Trophoblast cell (in vitro differentiated cells and primary cell): ENCODE results near the gene LANCL2.

Experiments
- DNase-seq, 2 donors: peaks; one replicate each; pipeline ENCODE4 v3.0.0-alpha.2; 2016
- H2AFZ ChIP-seq: 2 replicates; pipeline ENCODE4 v1.6.1; 2013; ENCODE audit warnings: low read length, moderate library complexity, mild to moderate bottlenecking; ENCODE audit not compliant: insufficient read depth, poor library complexity
- H2AK5ac ChIP-seq: 2 replicates; pipeline ENCODE4 v1.6.1; 2013; ENCODE audit warnings: mild to moderate bottlenecking, low read length
- H2BK120ac ChIP-seq: 2 replicates; pipeline ENCODE4 v1.6.1; 2013; ENCODE audit warnings: low read length, mild to moderate bottlenecking, moderate library complexity; ENCODE audit not compliant: insufficient read depth, poor library complexity
- H2BK12ac ChIP-seq: 2 replicates; pipeline ENCODE4 v1.6.1; 2013; ENCODE audit warnings: mild to moderate bottlenecking, low read length, moderate library complexity
- H2BK5ac ChIP-seq: 2 replicates; pipeline ENCODE4 v1.6.1; 2013; ENCODE audit warnings: low read length, low read depth, moderate library complexity, mild to moderate bottlenecking; ENCODE audit not compliant: poor library complexity
- H3K14ac ChIP-seq: 2 replicates; pipeline ENCODE4 v1.6.1; 2013; ENCODE audit warnings: mild to moderate bottlenecking, low read length
- H3K18ac ChIP-seq: 2 replicates; pipeline ENCODE4 v1.6.1; 2013; ENCODE audit warnings: mild to moderate bottlenecking, low read length
- H3K23ac ChIP-seq: 2 replicates; pipeline ENCODE4 v1.6.1; 2013; ENCODE audit warnings: low read length
- H3K27ac ChIP-seq: 2 replicates; pipeline ENCODE4 v1.5.1; 2013; ENCODE audit warnings: low read depth, mild to moderate bottlenecking, inconsistent platforms, low read length, moderate library complexity
- H3K27me3 ChIP-seq: 2 replicates; pipeline ENCODE4 v1.6.1; 2013; ENCODE audit warnings: inconsistent platforms, mild to moderate bottlenecking, low read length, moderate library complexity; ENCODE audit not compliant: insufficient read depth
- H3K36me3 ChIP-seq, 2 experiments: 1 replicate in 1 of 2; 2 replicates in 1 of 2; pipeline ENCODE4 v1.6.1; 2013; ENCODE audit warnings: low read length in 2 of 2, mild to moderate bottlenecking in 2 of 2, moderate library complexity in 1 of 2; ENCODE audit not compliant: insufficient read depth in 2 of 2, control insufficient read depth in 1 of 2
- H3K4ac ChIP-seq: 2 replicates; pipeline ENCODE4 v1.6.1; 2013; ENCODE audit warnings: low read depth, mild to moderate bottlenecking, low read length, moderate library complexity
- H3K4me1 ChIP-seq, 2 experiments: 1 replicate in 1 of 2; 2 replicates in 1 of 2; pipeline ENCODE4 v1.6.1; 2013; ENCODE audit warnings: low read length in 2 of 2, mild to moderate bottlenecking in 2 of 2, moderate library complexity in 1 of 2; ENCODE audit not compliant: insufficient read depth in 2 of 2, control insufficient read depth in 1 of 2
- H3K4me2 ChIP-seq: 2 replicates; pipeline ENCODE4 v1.6.1; 2013; ENCODE audit warnings: inconsistent platforms, mild to moderate bottlenecking, low read length, moderate library complexity
- H3K4me3 ChIP-seq: 2 replicates; pipeline ENCODE4 v1.5.1; 2013; ENCODE audit warnings: mild to moderate bottlenecking, low read depth, low read length, inconsistent platforms
- H3K79me1 ChIP-seq: one replicate; pipeline ENCODE4 v1.6.1; 2013; ENCODE audit warnings: low read length
- H3K79me2 ChIP-seq: 2 replicates; pipeline ENCODE4 v1.6.1; 2013; ENCODE audit warnings: low read length, mild to moderate bottlenecking; ENCODE audit not compliant: control insufficient read depth, insufficient read depth, poor library complexity
- H3K9ac ChIP-seq: 2 replicates; pipeline ENCODE4 v1.6.1; 2013; ENCODE audit warnings: mild to moderate bottlenecking, low read length
- H3K9me3 ChIP-seq: 2 replicates; pipeline ENCODE4 v1.6.1; 2013; ENCODE audit warnings: low read depth, mild to moderate bottlenecking, control low read depth, inconsistent platforms, low read length; ENCODE audit not compliant: insufficient read depth
- H4K12ac ChIP-seq: 2 replicates; pipeline ENCODE4 v1.6.1; 2013; ENCODE audit warnings: low read depth, mild to moderate bottlenecking, low read length, moderate library complexity
- H4K8ac ChIP-seq: 2 replicates; pipeline ENCODE4 v1.6.1; 2013; ENCODE audit warnings: low read depth, mild to moderate bottlenecking, low read length, moderate library complexity
- H4K91ac ChIP-seq: one replicate; pipeline ENCODE4 v1.6.1; 2013; ENCODE audit warnings: low read depth, mild to moderate bottlenecking, low read length, moderate library complexity
- WGBS: extraction: QIAGEN DNeasy Blood & Tissue Kit; methylation state at CpG from one replicate; pipeline ENCODE4 v1.1.7; 2013; ENCODE audit warnings: missing lambda C conversion rate; ENCODE audit not compliant: insufficient read length, insufficient coverage; ENCODE audit errors: extremely low coverage; 5-methylcytosine and 5-hydroxymethylcytosine counted together

Gene LANCL2

DNA sequence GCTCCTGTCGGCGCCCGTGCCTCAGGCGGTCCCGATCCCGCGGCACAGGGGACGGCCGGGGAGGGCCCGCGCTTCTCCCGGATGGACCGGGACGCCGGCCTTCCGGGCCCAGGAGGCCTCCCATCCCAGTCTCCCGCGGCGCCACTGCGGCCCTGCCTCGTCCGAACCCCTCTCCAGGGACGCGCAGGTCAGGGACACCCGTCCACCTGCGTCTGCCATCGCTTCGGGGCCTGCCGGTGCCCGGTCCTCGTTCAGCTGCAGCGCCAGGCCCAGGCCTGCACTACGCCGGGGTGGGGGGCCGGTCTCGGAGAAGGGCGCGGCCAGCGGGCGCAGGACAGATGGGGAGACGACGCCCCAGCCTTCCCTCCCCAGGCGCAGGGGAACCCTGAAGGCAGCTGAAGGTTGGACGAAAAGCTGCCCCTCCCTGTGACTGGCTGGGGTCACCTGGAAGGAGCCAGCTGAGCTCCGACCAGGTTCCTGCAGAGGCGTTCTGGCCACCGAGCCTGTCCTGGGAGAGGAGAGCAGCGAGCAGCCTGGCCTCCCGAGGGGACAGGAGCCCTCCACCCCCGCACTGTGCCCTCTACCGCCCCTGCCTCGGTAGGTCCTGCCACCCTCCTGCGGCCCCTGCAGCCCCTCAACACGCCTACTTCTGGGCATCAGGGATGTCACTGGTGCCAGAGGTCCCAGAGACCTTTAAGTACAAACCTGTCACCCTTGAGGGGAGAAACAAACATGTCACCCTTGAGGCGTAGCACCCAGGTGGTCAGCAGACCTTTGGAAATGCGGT lies 84.3 kb downstream of the LANCL2 start:
- WGBS, result no CpG with 5 or more reads among the region's 56 CpGs

DNA sequence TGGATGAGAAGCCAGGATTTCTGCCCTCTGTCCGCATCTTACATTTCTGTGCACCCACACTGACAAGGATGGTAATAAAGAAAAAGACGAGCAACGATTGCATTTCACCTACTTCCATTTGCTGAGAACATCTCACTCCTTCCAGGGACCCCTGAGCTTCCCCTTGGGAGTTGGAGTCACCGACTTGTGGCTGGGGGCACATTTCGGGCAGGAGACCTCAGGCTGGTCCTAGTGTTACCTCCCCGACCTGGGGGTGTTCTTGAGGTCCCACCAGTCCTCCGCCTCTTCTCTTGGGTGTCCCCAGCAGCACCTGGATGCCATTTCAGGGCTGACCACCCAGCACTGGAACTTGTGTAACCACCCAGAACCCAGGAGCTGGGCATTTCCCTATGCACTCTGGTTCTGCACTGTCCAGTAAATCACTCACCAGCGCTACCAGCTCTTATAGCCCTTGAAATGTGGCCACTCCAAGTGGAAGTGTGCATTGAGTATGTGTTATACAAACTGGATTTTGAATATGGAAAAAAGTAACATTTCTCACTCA lies 84.9 kb downstream of the LANCL2 start:
- no peak overlapping the region for H2BK12ac ChIP-seq
- H3K14ac ChIP-seq, result no peak overlapping the region
- H3K27ac ChIP-seq, result no peak overlapping the region
- DNase-seq, result no peak
- H3K36me3 ChIP-seq, result no peaks in the 10 kb centered on the region
- WGBS, result no CpG with 5 or more reads among the region's 8 CpGs
- no peak overlapping the region for H3K23ac ChIP-seq
- H3K9me3 ChIP-seq, result no peaks in the 10 kb centered on the region
- H3K4me2 ChIP-seq, result no peak overlapping the region
- H2BK5ac ChIP-seq, result no peak overlapping the region
- H3K9ac ChIP-seq, result no peak overlapping the region
- no peak overlapping the region for H2AFZ ChIP-seq
- H3K18ac ChIP-seq, result no peak overlapping the region
- no peaks in the 10 kb centered on the region for H3K27me3 ChIP-seq
- H4K91ac ChIP-seq, result no peak overlapping the region
- H3K79me2 ChIP-seq, result no peaks in the 10 kb centered on the region
- no peak overlapping the region for H3K4ac ChIP-seq
- no peak overlapping the region for H3K4me3 ChIP-seq
- no peak overlapping the region for H4K12ac ChIP-seq
- H3K4me1 ChIP-seq, result no peaks in the 10 kb centered on the region
- no peaks in the 10 kb centered on the region for H3K79me1 ChIP-seq
- H2BK120ac ChIP-seq, result no peak overlapping the region
- H4K8ac ChIP-seq, result no peak overlapping the region
- no peak overlapping the region for H2AK5ac ChIP-seq

More for the DNA sequence above, 84.3 kb downstream of the LANCL2 start:
- Histone ChIP-seq H2AFZ (no peak overlapping the region), H3K23ac (no peak overlapping the region), H3K79me2 (no peaks in the 10 kb centered on the region), H2BK12ac (no peak overlapping the region), H4K91ac (no peak overlapping the region), H3K27me3 (no peaks in the 10 kb centered on the region), H3K36me3 (no peaks in the 10 kb centered on the region), H3K4me3 (no peak overlapping the region), H3K14ac (no peak overlapping the region), H3K79me1 (no peaks in the 10 kb centered on the region), H2BK120ac (no peak overlapping the region), H3K4me2 (no peak overlapping the region), H2AK5ac (no peak overlapping the region), H3K9me3 (no peaks in the 10 kb centered on the region), H3K27ac (no peak overlapping the region), H2BK5ac (no peak overlapping the region), H3K9ac (no peak overlapping the region), H3K4ac (no peak overlapping the region), H4K12ac (no peak overlapping the region), H3K4me1 (no peaks in the 10 kb centered on the region), H4K8ac (no peak overlapping the region), H3K18ac (no peak overlapping the region)
- DNase-seq, result no peak

DNA sequence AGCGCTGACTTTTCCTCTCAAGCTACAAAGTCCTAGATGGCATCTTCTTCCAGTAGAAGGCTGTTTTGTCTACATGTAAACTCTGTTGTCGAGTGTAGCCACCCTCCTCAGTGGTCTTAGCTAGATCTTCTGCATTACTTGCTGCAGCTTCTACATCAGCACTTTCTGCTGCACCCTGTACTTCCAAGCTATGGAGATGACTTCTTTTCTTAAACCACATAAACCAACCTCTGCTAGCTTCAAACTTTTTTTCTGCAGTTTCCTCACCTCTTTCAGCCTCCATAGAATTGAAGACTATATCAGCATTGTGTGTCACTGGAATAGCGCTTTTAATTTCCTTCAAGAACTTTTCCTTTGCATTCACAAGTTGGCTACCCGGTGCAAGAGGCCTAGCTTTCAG lies 87.8 kb downstream of the LANCL2 start:
- Histone ChIP-seq H3K18ac (no peak overlapping the region), H2BK5ac (no peak overlapping the region), H2BK12ac (no peak overlapping the region), H3K79me2 (no peaks in the 10 kb centered on the region), H3K4me2 (no peak overlapping the region), H2AFZ (no peak overlapping the region), H3K23ac (no peak overlapping the region), H3K4me3 (no peak overlapping the region), H3K27me3 (no peaks in the 10 kb centered on the region), H4K8ac (no peak overlapping the region), H2BK120ac (no peak overlapping the region), H3K36me3 (no peaks in the 10 kb centered on the region), H4K91ac (no peak overlapping the region), H3K9me3 (no peaks in the 10 kb centered on the region), H3K14ac (no peak overlapping the region), H3K4me1 (no peaks in the 10 kb centered on the region), H2AK5ac (no peak overlapping the region), H3K27ac (no peak overlapping the region), H3K9ac (no peak overlapping the region), H3K79me1 (no peaks in the 10 kb centered on the region), H4K12ac (no peak overlapping the region), H3K4ac (no peak overlapping the region)
- DNase-seq, result no peak
- WGBS, result no CpG with 5 or more reads among the region's 4 CpGs

DNA sequence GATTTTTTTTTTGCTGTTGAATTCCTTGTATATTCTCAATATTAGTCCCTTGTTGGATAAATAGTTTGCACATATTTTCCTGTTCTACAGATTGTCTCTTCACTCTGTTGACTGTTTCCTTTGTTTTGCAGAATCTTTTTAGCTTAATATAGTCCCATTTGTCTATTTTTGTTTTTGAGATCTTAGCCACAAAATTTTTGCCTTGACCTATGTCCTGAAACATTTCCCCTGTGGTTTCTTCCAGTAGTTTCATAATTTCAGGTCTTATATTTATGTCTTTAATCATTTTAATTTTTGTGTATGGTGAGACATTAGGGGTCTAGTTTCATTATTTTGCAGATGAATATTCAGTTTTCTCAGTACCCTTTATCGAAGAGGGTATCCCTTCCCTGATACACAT lies 92.7 kb downstream of the LANCL2 start:
- no peak overlapping the region for H3K23ac ChIP-seq
- no peaks in the 10 kb centered on the region for H3K79me2 ChIP-seq
- H3K9me3 ChIP-seq, result no peaks in the 10 kb centered on the region
- no peak overlapping the region for H3K4me3 ChIP-seq
- no peak overlapping the region for H2AFZ ChIP-seq
- no peak overlapping the region for H4K12ac ChIP-seq
- H3K36me3 ChIP-seq, result no peaks in the 10 kb centered on the region
- no peak overlapping the region for H4K91ac ChIP-seq
- H2BK12ac ChIP-seq, result no peak overlapping the region
- no CpG with 5 or more reads among the region's 1 CpG for WGBS
- no peak overlapping the region for H2BK120ac ChIP-seq
- no peak overlapping the region for H3K4me2 ChIP-seq
- H2AK5ac ChIP-seq, result no peak overlapping the region
- no peak overlapping the region for H3K14ac ChIP-seq
- no peak for DNase-seq
- H3K79me1 ChIP-seq, result no peaks in the 10 kb centered on the region
- no peak overlapping the region for H3K9ac ChIP-seq
- no peak overlapping the region for H3K4ac ChIP-seq
- no peak overlapping the region for H2BK5ac ChIP-seq
- no peaks in the 10 kb centered on the region for H3K4me1 ChIP-seq
- no peak overlapping the region for H3K18ac ChIP-seq
- no peak overlapping the region for H3K27ac ChIP-seq
- no peak overlapping the region for H4K8ac ChIP-seq
- H3K27me3 ChIP-seq, result no peaks in the 10 kb centered on the region
